ENCODE data around the gene MLN.

MLN gene

DNA sequence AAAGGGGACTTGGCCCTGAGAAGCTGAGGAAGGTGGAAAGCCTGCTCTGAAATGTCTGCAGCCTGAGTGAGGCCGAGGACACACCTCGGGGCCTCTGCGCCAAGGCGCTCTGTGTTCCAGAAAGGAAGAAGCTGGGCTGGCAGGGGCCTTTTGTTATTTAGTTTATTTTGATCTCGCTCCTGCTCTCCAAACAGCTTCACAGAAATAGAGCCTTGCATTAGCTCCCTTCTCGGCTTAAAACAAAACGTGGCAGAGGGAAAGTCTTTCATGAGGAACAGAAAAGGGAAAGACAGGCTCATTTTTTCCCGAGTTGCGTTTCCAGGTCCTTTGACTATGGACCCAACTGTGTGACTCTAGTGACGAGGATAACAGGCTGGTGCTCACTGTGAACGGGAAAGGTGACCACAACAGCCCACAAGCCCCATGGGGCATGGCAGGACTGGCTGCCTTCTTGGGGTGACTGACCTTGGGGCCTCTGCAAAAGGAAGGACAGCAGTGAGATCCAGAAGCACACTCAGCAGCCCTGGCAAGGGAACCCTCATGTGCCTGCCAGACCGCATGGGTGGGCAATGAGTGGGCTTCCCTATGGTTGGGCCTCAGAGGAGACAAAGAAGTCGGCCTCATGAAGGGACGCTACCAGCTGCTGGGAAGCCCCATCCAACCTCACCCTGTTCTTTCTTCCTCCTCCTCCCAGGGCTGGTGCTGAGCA is 33.5 kb downstream of the MLN start:
- DNase-seq, result no peak

DNA sequence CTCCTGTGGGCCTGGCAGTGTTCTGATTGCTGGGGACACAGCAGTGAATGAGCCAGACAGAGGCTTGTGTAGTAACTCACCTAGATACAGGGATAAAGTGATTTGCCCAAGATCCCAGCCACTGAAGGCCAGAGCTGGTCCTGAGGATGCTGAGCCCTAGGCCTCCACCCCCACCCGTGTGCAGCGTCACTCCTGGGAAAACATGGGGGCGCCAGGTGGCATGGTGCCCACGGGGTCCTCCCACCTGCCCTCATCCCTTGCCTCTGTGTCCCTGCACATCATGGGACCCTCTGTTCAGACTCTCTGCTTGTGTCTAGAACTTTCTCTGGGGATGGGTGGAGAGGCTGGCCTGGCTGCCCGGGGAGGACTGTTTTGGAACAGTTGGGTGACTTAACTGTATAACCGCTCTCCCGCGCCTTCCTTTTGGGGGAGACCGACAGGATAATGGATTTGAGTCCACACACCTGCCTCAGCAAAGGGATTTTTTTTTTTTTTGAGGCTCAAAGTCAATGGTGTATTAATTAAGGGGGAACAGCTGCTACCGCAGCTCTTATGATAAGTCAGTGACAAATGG is 34.5 kb downstream of the MLN start:
- no peak for DNase-seq

DNA sequence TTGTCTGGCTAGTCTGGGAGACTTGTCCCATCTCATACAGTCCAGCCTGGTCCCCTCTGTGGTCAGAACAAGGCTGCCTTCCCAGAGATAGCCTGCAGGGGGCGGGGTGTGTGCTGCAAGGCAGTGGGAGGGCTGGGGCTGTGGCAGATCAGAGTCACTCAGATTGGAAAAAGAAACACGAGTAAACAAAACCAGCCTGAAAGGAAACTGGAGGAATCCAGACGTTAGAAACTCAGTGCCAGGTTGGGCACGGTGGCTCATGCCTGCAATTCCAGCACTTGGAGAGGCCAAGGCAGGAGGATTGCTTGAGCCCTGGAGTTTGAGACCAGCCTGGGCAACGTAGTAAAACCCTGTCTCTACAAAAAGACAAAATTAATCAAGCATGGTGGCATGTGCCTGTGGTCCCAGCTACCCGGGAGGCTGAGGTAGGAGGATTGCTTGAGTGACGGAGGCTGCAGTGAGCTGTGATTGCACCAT is 35.1 kb downstream of the MLN start:
- DNase-seq, result peak; percentile 73

DNA sequence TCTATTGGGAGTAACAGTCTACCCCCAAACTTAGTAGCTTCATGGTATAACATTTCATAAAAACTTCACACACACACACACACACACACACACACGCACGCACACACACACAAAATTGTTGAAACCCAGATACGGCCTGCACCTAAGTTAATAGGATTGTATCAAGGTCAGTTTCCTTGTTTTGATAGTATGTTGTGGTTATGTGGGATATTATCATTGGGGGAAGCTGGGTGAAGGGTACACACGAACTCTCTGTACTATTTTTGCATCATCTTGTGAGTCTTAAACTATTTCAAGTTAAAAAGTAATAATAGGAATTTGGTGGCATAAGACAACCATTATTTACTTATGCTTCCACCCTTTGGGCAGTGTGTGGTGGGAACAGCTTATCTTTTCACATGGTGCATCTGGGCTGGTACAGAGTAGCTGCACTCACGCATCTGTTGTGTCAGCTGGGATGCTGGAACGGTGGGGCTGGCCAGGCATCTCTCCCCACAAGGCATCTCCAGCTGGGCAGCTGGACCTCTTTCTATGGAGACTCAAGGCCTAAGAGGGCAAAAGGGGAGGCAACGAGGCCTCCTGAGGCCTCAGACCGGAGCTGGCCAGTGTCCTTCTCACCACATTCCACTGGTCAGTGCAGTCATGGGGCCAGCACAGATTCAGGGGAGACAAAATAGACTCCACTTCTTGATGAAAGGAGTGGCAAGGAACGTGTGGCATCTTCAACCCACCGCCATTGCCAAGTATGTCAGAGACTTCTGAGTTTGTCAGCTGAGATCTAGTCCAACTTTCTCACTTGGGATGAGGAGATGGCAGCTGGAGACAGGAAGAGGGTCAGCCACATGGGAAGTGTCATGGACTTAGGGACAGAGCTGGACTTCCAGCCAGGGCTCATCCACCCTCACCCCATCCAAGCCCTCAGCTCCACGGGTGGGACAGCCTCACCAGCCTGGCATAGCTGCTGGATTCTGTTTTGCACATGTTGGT is 36.6 kb downstream of the MLN start:
- DNase-seq, result no peak

DNA sequence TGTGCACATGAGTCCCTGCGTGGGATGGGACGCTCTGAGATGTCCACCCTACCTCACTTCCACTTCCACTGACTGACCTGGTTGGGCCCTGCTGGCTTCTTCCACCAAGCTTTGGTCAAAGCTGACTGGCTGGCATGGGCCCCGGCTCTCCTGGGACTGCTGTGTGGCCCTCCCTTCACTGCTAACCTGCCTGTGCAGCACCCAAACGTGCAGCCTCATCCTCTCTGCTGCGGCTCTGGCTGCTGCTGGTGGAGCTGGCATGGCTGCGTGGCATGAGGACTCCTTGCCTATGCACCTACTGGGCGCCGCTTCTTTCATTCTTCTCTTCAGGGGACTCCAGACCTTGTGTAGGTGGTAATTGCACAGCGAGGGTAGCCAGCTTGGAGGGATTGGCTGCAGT is 38.4 kb downstream of the MLN start:
- DNase-seq, result no peak

DNA sequence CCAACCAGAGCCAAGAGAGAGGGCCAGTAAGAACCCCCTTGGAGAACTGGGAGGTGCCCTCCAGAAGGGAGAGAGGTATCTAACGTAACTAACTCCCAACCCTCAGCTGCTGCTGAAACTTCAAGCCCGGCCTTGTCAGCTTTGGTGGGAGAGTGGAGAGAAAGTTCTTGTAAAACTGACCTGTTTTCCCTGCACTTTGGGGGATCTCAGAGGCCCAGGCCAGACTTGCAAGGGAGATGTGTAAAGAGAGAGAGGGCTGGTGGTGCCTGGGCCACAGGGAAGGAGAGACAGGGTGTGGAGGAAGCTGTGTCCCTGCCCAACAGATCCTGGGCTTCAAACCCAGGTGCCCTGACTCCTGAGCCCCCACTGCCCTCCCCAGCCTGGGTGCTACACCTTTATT is 39.8 kb downstream of the MLN start:
- DNase-seq, result no peak

DNA sequence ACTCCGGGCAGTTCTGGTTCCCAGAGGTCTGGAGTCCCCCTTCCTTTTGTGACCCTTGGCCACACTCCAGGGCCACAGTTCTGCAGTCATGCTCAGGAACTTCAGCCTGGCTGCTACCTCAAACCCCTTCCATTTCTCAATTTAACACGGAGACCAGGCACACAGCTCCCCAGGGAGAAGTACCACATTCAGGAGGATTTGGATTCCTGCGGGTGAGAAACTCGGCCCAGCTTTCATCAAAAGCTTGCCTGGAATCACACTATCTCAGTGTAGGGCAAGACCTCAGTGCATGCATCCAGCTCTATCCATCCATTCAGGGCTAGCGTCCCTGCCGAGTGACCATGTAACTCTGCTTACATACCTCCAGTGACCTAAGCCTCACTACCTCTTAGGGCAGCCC is 40.3 kb downstream of the MLN start:
- DNase-seq, result no peak

DNA sequence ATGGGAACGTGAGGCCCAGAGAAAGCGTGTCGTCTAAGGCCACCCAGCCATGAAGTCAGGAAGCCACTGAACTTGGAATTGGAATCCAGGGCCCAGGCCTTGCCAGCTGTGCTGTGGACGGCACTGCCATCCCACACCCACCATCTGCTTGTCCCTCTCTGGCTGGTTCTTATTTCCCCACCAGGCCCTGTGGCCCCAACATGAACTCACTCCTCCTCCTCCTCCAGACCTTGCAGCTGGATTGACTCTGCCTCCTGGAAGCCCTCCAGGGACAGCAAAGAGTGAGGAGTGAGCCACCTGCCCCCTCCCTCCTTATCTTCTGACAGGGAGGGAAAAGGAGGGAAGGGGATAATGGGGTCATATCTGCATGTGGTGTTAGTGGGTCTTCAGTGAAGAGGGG is 41.1 kb downstream of the MLN start:
- no peak for DNase-seq

DNA sequence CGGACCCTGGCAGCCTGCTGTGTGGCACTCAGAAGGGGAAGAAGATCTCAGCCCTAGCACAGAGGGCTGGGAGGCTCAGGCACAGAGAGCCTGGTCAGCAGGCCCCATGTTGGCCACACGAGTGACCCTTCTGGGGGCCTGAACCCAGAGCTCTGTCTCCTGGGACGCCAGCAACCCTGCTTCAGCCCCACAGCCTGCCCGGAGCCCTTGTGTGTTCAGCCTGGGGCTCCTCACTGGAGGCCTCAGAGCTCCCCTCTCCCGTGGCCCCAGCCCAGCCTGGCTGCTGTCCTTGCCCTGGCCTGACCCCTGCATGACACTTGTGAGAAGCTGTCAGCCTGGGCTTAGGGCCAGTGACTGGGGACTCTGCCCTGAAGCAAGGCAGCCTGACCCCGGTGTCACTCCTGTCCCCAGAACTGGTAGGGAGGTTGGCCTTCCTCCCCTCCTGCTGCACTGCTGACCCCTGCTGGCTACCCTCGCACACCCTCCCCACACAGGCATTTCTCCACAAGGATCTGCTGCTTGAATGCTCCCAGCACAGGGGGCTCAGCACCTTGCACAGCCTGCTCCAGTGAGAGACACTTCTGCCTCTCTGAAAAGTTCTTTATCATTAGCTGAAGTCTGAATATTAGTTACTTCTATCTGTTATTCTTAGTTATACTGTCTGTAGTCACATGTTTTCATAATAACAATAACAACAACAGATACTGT is 41.7 kb downstream of the MLN start:
- DNase-seq, result peak; percentile 41

DNA sequence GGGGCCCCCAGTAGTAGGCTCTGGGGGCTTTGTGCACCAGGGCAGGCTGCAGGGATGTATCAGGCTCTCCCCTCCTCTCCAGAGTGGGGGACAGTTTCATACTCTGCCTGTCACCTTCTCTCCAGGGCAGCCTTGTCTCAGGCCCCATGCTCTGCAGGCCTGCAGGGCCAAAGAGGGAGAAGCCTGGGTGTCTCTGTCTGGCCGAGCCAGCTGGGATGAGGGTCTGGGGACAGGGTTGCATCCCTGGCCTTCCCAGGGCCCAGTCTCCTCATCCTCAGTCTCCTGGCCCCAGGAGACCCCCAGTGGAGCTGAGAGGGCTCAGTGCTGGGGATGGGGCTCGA is 42.3 kb downstream of the MLN start:
- no peak for DNase-seq

DNA sequence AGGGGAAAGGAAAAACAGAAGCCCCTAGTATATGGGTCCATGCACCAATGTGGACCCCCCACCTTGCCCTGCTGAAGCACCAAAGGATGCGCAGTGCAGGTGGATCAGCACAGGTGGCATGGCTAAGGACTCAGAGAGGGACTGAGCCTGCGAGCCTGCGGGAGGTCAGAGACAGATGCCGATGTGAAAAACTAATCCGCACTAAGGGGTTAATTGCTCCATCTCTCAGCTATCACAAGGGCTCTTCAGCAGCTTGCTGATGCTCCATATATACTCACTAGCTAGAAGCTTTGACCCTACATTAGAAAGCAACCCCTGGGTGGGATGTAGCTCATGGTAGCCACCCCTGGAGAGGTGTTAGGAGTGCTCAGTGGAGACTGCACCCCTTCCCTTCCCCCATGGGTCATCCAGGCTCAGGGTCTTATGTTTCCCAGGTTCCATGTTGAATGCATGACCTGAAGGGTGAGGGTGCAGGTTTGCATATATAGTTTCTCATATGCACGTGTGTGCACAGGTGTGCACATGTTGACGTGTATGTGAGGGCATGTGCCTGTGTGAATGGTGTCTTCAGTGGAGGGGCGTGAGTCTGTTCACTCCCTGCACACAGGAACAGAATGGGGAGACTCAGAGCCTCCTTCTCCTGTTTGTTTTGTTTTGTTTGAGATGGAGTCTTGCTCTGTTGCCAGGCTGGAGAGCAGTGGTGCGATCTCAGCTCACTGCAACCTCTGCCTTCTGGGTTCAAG is 43.7 kb downstream of the MLN start:
- no peak for DNase-seq

DNA sequence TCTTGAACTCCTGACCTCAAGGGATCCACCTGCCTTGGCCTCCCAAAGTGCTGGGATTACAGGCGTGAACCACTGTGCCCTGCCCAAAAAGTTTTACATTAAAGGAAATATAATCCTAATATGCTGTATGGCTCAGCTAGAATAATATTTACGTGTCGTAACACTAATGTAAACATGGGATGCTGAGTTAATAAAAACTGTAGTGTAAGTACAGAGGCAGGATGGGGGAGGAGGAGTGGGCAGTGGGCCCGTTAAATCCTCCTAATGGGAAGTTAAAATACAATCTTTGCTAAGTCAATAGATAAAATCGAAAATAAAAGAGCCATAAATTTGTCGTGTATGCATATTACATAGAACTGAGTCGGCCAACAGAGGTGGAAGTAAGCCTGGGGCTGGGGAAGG is 45.0 kb downstream of the MLN start:
- no peak for DNase-seq

DNA sequence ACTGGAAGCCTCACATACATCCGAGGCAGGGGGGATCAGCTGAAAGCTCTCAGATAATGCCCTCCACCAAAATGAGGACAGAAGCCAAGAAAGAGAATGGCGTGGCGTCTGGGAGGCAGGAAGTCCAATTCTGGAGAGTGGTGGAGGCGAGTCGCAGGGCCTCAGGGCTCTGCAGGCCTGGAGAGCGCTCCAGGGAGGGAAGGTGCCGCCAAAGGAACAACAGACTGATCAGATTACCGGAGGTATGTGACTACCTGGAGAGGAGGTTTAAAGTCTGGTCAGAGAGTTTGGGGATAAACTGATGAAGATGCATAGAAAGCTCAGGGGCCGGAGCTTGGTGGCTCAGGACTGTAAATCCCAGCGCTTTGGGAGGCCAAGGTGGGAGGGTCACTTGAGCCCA is 45.9 kb downstream of the MLN start:
- no peak for DNase-seq

DNA sequence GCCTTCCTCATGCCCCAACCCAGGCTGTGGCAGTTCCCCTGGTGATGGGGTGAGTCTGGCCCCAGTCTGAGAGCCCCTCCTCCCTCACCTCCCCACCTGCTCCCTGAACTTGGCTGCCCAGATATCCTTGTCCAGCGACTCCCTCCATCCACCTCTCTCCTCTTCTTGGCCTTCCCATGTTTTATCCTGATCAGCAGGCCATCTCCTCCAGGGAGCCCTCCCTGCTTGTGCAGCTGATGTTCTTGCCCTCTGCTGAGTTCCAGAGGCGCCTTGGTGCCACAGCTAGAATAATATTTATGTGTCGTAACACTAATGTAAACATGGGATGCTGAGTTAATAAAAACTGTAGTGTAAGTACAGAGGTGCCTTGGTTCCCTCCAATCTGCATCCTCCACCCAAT is 46.7 kb downstream of the MLN start:
- DNase-seq, result no peak

DNA sequence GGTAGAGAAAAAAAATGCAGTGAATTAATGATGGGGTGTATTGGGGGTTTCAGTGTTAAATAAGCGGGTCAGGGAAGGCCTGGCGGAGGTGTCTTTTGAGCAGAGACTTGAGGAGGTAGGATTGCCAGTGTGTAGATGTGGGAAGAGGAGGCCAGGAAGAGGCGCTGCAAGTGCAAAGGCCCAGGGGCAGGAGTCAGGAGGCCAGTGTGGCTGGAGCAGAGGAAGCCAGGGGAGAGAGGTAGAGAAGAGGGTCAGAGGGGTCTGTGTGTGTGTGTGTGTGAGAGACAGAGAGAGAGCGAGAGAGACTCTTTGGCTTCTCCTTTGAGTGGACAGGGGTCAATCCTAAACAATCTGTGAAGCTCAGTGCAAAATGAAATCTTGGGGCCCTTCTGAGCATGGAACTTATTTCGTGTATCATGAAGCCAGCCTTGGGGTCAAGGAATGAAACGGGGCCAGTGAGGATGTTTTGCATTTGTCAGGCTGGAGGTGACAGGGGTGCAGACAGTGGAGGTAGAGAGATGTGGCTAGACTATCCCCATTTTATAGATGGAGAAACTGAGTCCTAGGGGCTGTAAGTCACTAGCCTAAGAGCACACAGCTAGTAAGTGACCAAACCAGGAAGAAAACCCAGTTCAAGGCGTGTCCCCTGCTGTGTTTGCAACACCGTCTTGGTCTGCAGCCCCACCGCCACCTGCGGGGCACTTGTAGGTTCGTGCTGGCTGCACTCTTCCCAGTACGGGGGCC is 47.4 kb downstream of the MLN start:
- no peak for DNase-seq

DNA sequence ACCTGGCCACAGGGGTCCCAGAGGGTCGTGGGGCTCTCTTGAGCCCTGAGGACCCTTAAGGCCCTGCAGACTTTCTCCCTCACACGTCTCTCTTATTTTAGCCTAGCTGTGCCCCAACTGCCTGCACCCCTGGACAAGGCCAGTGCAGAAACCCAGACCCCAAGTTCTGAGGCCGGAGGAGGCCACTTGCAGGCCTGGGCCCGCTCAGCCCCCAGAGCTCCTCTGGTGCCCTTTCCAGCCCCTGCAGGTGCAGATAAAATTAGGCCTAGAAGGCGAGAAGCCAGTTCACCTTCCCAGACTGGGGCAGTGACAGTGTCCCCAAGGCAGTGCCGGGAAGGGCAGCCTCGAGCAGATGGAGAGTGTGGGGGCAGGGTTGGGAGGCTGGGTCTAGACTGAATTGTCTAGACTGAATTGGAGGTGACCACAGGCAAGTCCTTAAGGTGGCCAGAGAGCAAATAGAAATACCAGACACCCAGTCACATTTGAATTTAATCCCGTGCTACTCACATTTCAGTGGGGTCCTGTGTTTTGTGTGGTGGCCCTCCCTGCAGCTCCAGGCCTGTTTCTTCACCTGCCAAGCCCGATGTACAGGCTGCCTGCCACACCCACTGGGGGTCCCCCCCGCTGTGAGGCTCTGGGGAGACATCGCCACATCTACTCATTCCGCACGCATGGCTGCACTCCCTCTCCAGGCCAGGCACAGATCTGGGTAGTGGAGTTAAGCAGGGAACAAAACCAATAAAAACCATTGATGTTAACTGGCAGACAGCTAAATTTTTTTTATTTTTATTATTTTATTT is 48.5 kb downstream of the MLN start:
- DNase-seq, result no peak

DNA sequence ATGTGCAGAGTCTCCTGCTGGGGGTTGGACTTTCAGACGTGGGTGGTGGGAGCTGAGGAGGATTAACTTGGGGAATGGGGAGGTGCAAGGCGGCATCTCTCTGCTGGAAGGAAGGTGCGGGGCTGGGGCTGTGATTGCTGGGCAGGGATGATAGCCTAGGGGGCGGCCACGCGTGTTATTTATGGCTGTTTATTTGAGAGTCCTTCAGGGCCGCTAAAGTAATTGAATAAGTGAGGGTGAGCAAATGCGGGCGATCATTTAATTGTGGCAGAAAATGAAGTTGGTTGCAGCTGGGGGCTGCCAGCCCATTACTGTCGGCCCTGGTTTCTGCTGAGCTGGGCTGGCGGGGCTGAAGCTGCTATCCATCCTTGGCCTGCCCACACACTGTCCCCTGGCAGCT is 49.6 kb downstream of the MLN start:
- DNase-seq, result no peak

DNA sequence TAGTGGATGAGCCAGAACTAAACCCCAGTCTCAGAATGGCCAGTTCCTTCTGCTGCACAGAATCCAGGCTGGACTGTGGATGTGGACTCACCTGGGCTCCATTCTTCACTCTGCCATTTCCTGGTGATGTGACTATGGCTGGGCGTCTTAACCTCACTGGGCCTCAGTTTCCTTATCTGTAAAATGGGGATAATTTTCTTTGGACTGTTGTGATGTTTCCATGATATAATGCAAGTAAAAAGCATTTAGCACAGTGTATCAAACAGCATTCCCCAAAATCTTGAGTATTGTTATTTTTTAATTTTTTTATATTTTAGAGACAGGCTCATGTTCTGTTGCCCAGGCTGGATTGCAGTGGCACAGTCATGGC is 51.2 kb downstream of the MLN start:
- no peak for DNase-seq

DNA sequence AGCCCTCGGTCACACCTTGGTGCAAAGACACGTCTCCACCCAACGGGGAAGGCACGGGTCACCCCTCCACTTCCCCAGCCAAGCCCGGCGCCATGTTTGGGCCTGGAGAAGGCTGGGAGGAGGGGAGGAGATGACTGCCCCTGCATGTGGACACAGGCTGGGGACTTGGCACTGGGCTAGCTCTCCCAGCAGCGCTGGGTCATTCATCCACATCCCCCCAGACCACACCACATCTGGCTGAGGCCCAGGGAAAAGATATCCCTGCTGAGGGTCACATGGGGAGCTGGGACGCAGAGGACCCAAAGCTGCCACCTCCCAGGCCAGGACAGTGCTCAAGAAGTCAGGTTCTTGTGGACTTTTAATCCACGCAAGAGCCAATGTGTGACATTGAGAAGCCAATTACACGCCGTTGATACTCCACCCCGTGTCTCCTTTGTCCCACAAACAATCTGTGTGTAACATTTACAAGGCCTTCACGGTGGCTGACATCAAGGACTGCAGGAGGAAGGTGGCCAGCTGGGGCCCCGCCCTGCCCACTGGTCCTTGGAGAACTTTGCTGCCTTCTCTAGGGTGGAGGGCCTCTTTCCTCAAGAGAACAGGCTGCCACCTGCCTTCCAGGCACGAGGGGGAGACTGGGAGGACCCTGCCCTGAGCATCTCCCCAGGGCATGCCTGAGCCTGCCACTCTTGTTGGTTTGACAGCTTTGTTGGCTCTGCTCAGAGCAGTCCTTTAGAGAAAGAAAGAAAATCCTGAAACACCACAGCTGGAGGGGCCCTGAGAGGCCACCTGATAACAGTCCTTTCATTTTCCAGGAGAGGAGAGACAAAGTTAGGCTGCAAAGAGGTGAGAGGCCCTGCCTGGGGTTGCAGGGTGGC is 51.8 kb downstream of the MLN start:
- DNase-seq, result no peak
